Subcutaneous abdominal adipose tissue (tissue), 5 donors: ENCODE measurements around the gene GYG2.

Experiments
- H3K27ac ChIP-seq: one replicate; pipeline ENCODE4 v1.7.0; 2013; ENCODE audit warnings: low read depth, mild to moderate bottlenecking, inconsistent platforms, low read length, moderate library complexity
- H3K27me3 ChIP-seq, 5 donors: one replicate each; pipeline ENCODE4 v1.7.0; 2013; ENCODE audit warnings: low read length in 5 of 5, inconsistent platforms in 1 of 5; ENCODE audit not compliant: control insufficient read depth in 5 of 5, insufficient read depth in 4 of 5
- H3K36me3 ChIP-seq, 5 donors: one replicate each; pipeline ENCODE4 v1.7.0; 2013; ENCODE audit warnings: low read length in 5 of 5; ENCODE audit not compliant: control insufficient read depth in 5 of 5, insufficient read depth in 5 of 5
- H3K4me1 ChIP-seq, 5 donors: one replicate each; pipeline ENCODE4 v1.7.0; 2013; ENCODE audit warnings: low read length in 5 of 5, mild to moderate bottlenecking in 3 of 5, moderate library complexity in 1 of 5; ENCODE audit not compliant: control insufficient read depth in 5 of 5, insufficient read depth in 5 of 5
- H3K4me3 ChIP-seq, 5 donors: one replicate each; pipeline ENCODE4 v1.7.0; 2013; ENCODE audit warnings: low read length in 5 of 5, low read depth in 1 of 5
- H3K9ac ChIP-seq, 5 donors: one replicate each; pipeline ENCODE4 v1.7.0; 2013; ENCODE audit warnings: low read length in 5 of 5, mild to moderate bottlenecking in 4 of 5, moderate library complexity in 3 of 5
- H3K9me3 ChIP-seq, 5 donors: one replicate each; pipeline ENCODE4 v1.7.0; 2013; ENCODE audit warnings: low read length in 5 of 5; ENCODE audit not compliant: control insufficient read depth in 5 of 5
- donor health status: healthy.
- donor health status: healthy.
- donor health status: healthy.
- donor health status: healthy.
- donor health status: healthy.

The GYG2 gene

GRCh38 chrX:2862404-2862803, 33.7 kb downstream of the GYG2 start:
- no peak overlapping the region for H3K9ac ChIP-seq
- H3K27ac ChIP-seq: no peak overlapping the region
- H3K4me1 ChIP-seq: peaks cover 0 to 10% (median 4%) of the 10 kb centered on the region in 5 donors
- H3K27me3 ChIP-seq: no peaks in the 10 kb centered on the region
- no peaks in the 10 kb centered on the region for H3K9me3 ChIP-seq
- no peak overlapping the region for H3K4me3 ChIP-seq
- peaks cover 0 to 69% (median 41%) of the 10 kb centered on the region in 5 donors for H3K36me3 ChIP-seq

GRCh38 chrX:2863646-2864045, 34.9 kb downstream of the GYG2 start:
- Histone ChIP-seq H3K4me3 (no peak overlapping the region), H3K36me3 (peaks cover 0 to 67% (median 33%) of the 10 kb centered on the region in 5 donors), H3K27ac (no peak overlapping the region), H3K9me3 (no peaks in the 10 kb centered on the region), H3K27me3 (no peaks in the 10 kb centered on the region), H3K4me1 (peaks cover 0 to 9% (median 4%) of the 10 kb centered on the region in 5 donors), H3K9ac (no peak overlapping the region)

- Histone ChIP-seq H3K4me1 (peaks cover 0 to 9% (median 4%) of the 10 kb centered on the region in 5 donors), H3K36me3 (peaks cover 0 to 44% (median 16%) of the 10 kb centered on the region in 5 donors), H3K9me3 (no peaks in the 10 kb centered on the region), H3K27me3 (no peaks in the 10 kb centered on the region), H3K27ac (no peak overlapping the region), H3K4me3 (no peak overlapping the region), H3K9ac (no peak overlapping the region)
These were observed 38.5 kb downstream of the GYG2 start for GRCh38 chrX:2867206-2867605.

GRCh38 chrX:2870650-2871049, 41.9 kb downstream of the GYG2 start:
- H3K4me1 ChIP-seq: peaks cover 0 to 9% (median 0%) of the 10 kb centered on the region in 5 donors
- H3K27me3 ChIP-seq: no peaks in the 10 kb centered on the region
- H3K36me3 ChIP-seq: peaks cover 0 to 35% (median 14%) of the 10 kb centered on the region in 5 donors
- no peak overlapping the region for H3K4me3 ChIP-seq
- H3K9ac ChIP-seq: no peak overlapping the region
- H3K27ac ChIP-seq: no peak overlapping the region
- no peaks in the 10 kb centered on the region for H3K9me3 ChIP-seq

GRCh38 chrX:2871831-2872230, 43.1 kb downstream of the GYG2 start:
- H3K9me3 ChIP-seq: no peaks in the 10 kb centered on the region

GRCh38 chrX:2872671-2873277, 44.0 kb downstream of the GYG2 start:
- no peaks in the 10 kb centered on the region for H3K27me3 ChIP-seq
- H3K36me3 ChIP-seq: peaks cover 0 to 23% (median 13%) of the 10 kb centered on the region in 5 donors
- no peaks in the 10 kb centered on the region for H3K9me3 ChIP-seq
- H3K27ac ChIP-seq: no peak overlapping the region
- H3K4me3 ChIP-seq: no peak overlapping the region
- peaks cover 0 to 6% (median 4%) of the 10 kb centered on the region in 5 donors for H3K4me1 ChIP-seq
- H3K9ac ChIP-seq: no peak overlapping the region

More at GRCh38 chrX:2871831-2872230, 43.1 kb downstream of the GYG2 start:
- no peak overlapping the region for H3K9ac ChIP-seq
- H3K4me1 ChIP-seq: peaks cover 0 to 3% (median 0%) of the 10 kb centered on the region in 5 donors
- no peak overlapping the region for H3K27ac ChIP-seq
- H3K36me3 ChIP-seq: peaks cover 0 to 32% (median 10%) of the 10 kb centered on the region in 5 donors
- H3K4me3 ChIP-seq: no peak overlapping the region
- H3K27me3 ChIP-seq: no peaks in the 10 kb centered on the region

GRCh38 chrX:2874222-2875135, 45.7 kb downstream of the GYG2 start:
- H3K36me3 ChIP-seq: peaks cover 0 to 21% (median 9%) of the 10 kb centered on the region in 5 donors
- no peak overlapping the region for H3K27ac ChIP-seq
- H3K27me3 ChIP-seq: no peaks in the 10 kb centered on the region
- peaks cover 0 to 18% (median 11%) of the 10 kb centered on the region in 5 donors for H3K4me1 ChIP-seq
- no peaks in the 10 kb centered on the region for H3K9me3 ChIP-seq
- H3K9ac ChIP-seq: no peak overlapping the region
- no peak overlapping the region for H3K4me3 ChIP-seq

- no peak overlapping the region for H3K9ac ChIP-seq
- peaks cover 0 to 26% (median 14%) of the 10 kb centered on the region in 5 donors for H3K36me3 ChIP-seq
- H3K4me3 ChIP-seq: no peak overlapping the region
- peaks cover 0 to 18% (median 11%) of the 10 kb centered on the region in 5 donors for H3K4me1 ChIP-seq
- no peaks in the 10 kb centered on the region for H3K9me3 ChIP-seq
- H3K27ac ChIP-seq: no peak overlapping the region
- H3K27me3 ChIP-seq: no peaks in the 10 kb centered on the region
These were observed 46.4 kb downstream of the GYG2 start for GRCh38 chrX:2875136-2875481.

- Histone ChIP-seq H3K4me3 (no peak overlapping the region), H3K36me3 (peaks cover 0 to 34% (median 14%) of the 10 kb centered on the region in 5 donors), H3K9ac (no peak overlapping the region), H3K9me3 (no peaks in the 10 kb centered on the region), H3K4me1 (peaks cover 0 to 18% (median 11%) of the 10 kb centered on the region in 5 donors), H3K27ac (no peak overlapping the region), H3K27me3 (no peaks in the 10 kb centered on the region)
These were observed 47.2 kb downstream of the GYG2 start for GRCh38 chrX:2875798-2876399.
